Esophagus muscularis mucosa (tissue), 4 donors: ENCODE measurements around the gene LHPP. TPM values are rescaled to one million over a fixed set of nuclear protein-coding genes. Genes with fewer than 3 reads are reported as not detected.

ENCODE experiments used
- DNase-seq: peaks from one replicate; pipeline ENCODE4 v3.0.0-alpha.2; 2017; ENCODE audit errors: extremely low spot score
- H3K27ac ChIP-seq, 4 donors: fragments of 200-600 bp; sonication (generic); replicated peaks in 1 of 4; 1 replicate in 3 of 4; 2 replicates in 1 of 4; pipeline ENCODE4 v1.5.1; 2016 to 2019; ENCODE audit warnings: mild to moderate bottlenecking in 1 of 4
- H3K27me3 ChIP-seq, 4 donors: fragments of 200-600 bp; sonication (generic); one replicate each; pipeline versions ENCODE4 v1.5.1 to v1.6.0; 2016 to 2019
- H3K36me3 ChIP-seq, 4 donors: fragments of 200-600 bp; sonication (generic); one replicate each; pipeline ENCODE4 v1.5.1; 2016 to 2019
- H3K4me1 ChIP-seq, 4 donors: fragments of 200-600 bp; sonication (generic); one replicate each; pipeline ENCODE4 v1.5.1; 2016 to 2019
- H3K4me3 ChIP-seq, 4 donors: fragments of 200-600 bp; sonication (generic); 1 replicate in 2 of 4; 2 replicates in 2 of 4; pipeline ENCODE4 v1.5.1; 2016 to 2019; ENCODE audit warnings: mild to moderate bottlenecking in 4 of 4, moderate library complexity in 1 of 4
- H3K9me3 ChIP-seq, 4 donors: fragments of 200-600 bp; sonication (generic); 1 replicate in 3 of 4; 2 replicates in 1 of 4; pipeline ENCODE4 v1.5.1; 2016 to 2019
- CTCF ChIP-seq, 3 experiments: fragments of 200-600 bp in 2 of 3; fragments of 450-650 bp in 1 of 3; sonication (generic) in 2 of 3; IDR thresholded peaks; one replicate each; pipeline ENCODE4 v1.5.1; 2017 to 2019; ENCODE audit warnings: antibody characterized with exemption in 3 of 3, mild to moderate bottlenecking in 2 of 3, moderate library complexity in 1 of 3
- EP300 ChIP-seq: sonication (generic); formaldehyde crosslinking; IDR thresholded peaks from one replicate; pipeline ENCODE4 v1.6.1; 2017; ENCODE audit warnings: antibody characterized with exemption
- POLR2A ChIP-seq: fragments of 450-650 bp; IDR thresholded peaks from one replicate; pipeline ENCODE4 v1.6.1; 2017; ENCODE audit warnings: antibody characterized with exemption, moderate library complexity, mild to moderate bottlenecking, low read depth
- POLR2AphosphoS5 ChIP-seq, 2 donors: sonication (generic); formaldehyde crosslinking; IDR thresholded peaks; one replicate each; pipeline ENCODE4 v1.6.1; 2017; ENCODE audit warnings: antibody characterized with exemption in 2 of 2
- WGBS: methylation state at CpG from one replicate; pipeline ENCODE4 v1.1.5; 2018; 5-methylcytosine and 5-hydroxymethylcytosine counted together
- intact Hi-C: fragments of 100-400 bp; cut with DNase I; formaldehyde crosslinking; loops from one replicate; pipeline ENCODE4 v1.15.1; 2023
- total RNA-seq, 4 donors: library from RNA; depleted of rRNA; stranded (reverse); fragments of >200 nt; gene quantifications; one replicate each; pipeline versions ENCODE4 v1.1.0 to v1.2.1, GENCODE V29; 2016

The LHPP gene
- total RNA-seq, 4 donors from 2014 or later, result 10.8 to 20.9 (median 15.7) TPM

GRCh38 chr10:124661660-124662180, 200.1 kb downstream of the LHPP start:
- Histone ChIP-seq H3K27ac (no peak overlapping the region), H3K4me3 (no peak overlapping the region), H3K27me3 (no peaks in the 10 kb centered on the region), H3K36me3 (peaks cover 0 to 20% (median 11%) of the 10 kb centered on the region in 4 donors), H3K9me3 (no peaks in the 10 kb centered on the region), H3K4me1 (peaks cover 4 to 46% (median 30%) of the 10 kb centered on the region in 4 donors)
- no peak for DNase-seq
- intact Hi-C loops, result no loop called here
- no peak for TF ChIP-seq CTCF (IDR thresholded peaks at IDR 0.05)
- no peak for TF ChIP-seq POLR2AphosphoS5 (IDR thresholded peaks at IDR 0.05)
- TF ChIP-seq POLR2A, result no peak
- TF ChIP-seq EP300, result no peak
- WGBS, result 96% methylated on average over 9 of the region's 9 CpGs

- intact Hi-C loops, result no loop called here
- H3K4me3 ChIP-seq, result no peak overlapping the region
- no peak for DNase-seq
- WGBS, result 75% methylated on average over 2 of the region's 8 CpGs
- H3K9me3 ChIP-seq, result no peaks in the 10 kb centered on the region
- no peaks in the 10 kb centered on the region for H3K27me3 ChIP-seq
- H3K4me1 ChIP-seq, result peaks cover 15 to 53% (median 39%) of the 10 kb centered on the region in 4 donors
- H3K36me3 ChIP-seq, result peaks cover 0 to 22% (median 13%) of the 10 kb centered on the region in 4 donors
- no peak for TF ChIP-seq CTCF (IDR thresholded peaks at IDR 0.05)
- no peak for TF ChIP-seq EP300
- TF ChIP-seq POLR2AphosphoS5 (IDR thresholded peaks at IDR 0.05), result no peak
- no peak for TF ChIP-seq POLR2A
- no peak overlapping the region for H3K27ac ChIP-seq
Measured at GRCh38 chr10:124663228-124663627, 201.6 kb downstream of the LHPP start.

Other genes starting within 250 kb of the LHPP start
- gene OAT, start 42.9 kb upstream of the LHPP start, total RNA-seq, result 100 to 1,000 TPM in 3 of 4 donors, 10 to 100 TPM in 1; 98.8 to 169 (median 143) TPM
- not detected for gene NKX1-2, start 11.8 kb upstream of the LHPP start, total RNA-seq